ENCODE results near the gene PRKAG2. TPM values are rescaled to one million over a fixed set of nuclear protein-coding genes. Genes with fewer than 3 reads are reported as not detected.

Gene PRKAG2
- polyA plus RNA-seq, 1 of the 3 experiments (the other 2 are of a cell fraction), result 51.6 TPM

GRCh38 chr7:151763420-151763984 lies 113.4 kb downstream of the PRKAG2 start:
- H3K36me3 ChIP-seq (replicated peaks in 1 of 2; ENCODE audit: control insufficient read depth in 1 of 2, insufficient read depth in 2 of 2, low read length in 1 of 2), result no peaks in the 10 kb centered on the region
- peak; percentile 57 for DNase-seq
- no peaks in the 10 kb centered on the region for H4K20me1 ChIP-seq (ENCODE audit: insufficient read depth)
- no peak overlapping the region for H3K4me2 ChIP-seq
- H3K4me1 ChIP-seq (ENCODE audit: control insufficient read depth in 1 of 2, insufficient read depth in 2 of 2, low read depth in 1 of 2, low read length in 1 of 2), result peaks cover 0 to 24% of the 10 kb centered on the region in 2 experiments; a peak in 1 of 4 replicates
- no peaks in the 10 kb centered on the region for H3K79me2 ChIP-seq (ENCODE audit: insufficient read depth)
- TF ChIP-seq REST (IDR thresholded peaks at IDR 0.05; ENCODE audit: low read depth, low read length), result no peak
- TF ChIP-seq TEAD4 (IDR thresholded peaks at IDR 0.05; ENCODE audit: borderline replicate concordance, insufficient read depth), result no peak
- TF ChIP-seq RCOR1 (IDR thresholded peaks at IDR 0.05; ENCODE audit: low read length), result no peak
- no peak for TF ChIP-seq PBX3 (IDR thresholded peaks at IDR 0.05)
- WGBS (ENCODE audit: low lambda C conversion rate), result 78% methylated on average over 13 of the region's 13 CpGs
- no peak overlapping the region for H3K9ac ChIP-seq
- ChIA-PET CTCF (interaction anchor here (0.6 to 22.2 kb wide), 15 partner anchors 9 to 453 kb away, joined by 3 to 333 read pairs (median 4); no protein-coding TSS in a partner anchor), POLR2A (interaction anchor here (0.9 kb wide), 1 partner anchor 19 kb away, joined by 3 read pairs; no protein-coding TSS in a partner anchor)
- no peak overlapping the region for H3K27ac ChIP-seq (ENCODE audit: low read depth in 2 of 2, low read length in 1 of 2)
- H2AFZ ChIP-seq (ENCODE audit: low read depth), result no peak overlapping the region
- H3K4me3 ChIP-seq (ENCODE audit: low read depth in 2 of 2, low read length in 1 of 2), result no peak overlapping the region
- no peaks in the 10 kb centered on the region for H3K9me2 ChIP-seq
- no peaks in the 10 kb centered on the region for H3F3A ChIP-seq (replicated peaks; ENCODE audit: insufficient read depth)
- H3K27me3 ChIP-seq (ENCODE audit: insufficient read depth), result peaks cover 24% of the 10 kb centered on the region
- H3K9me3 ChIP-seq, result no peaks in the 10 kb centered on the region

- H3K27ac ChIP-seq (ENCODE audit: low read depth in 2 of 2, low read length in 1 of 2), result no peak overlapping the region
- no peaks in the 10 kb centered on the region for H3F3A ChIP-seq (replicated peaks; ENCODE audit: insufficient read depth)
- POLR2A ChIA-PET, result no interaction called here
- H2AFZ ChIP-seq (ENCODE audit: low read depth), result no peak overlapping the region
- DNase-seq, result no peak
- CTCF ChIA-PET, result interaction anchor here (0.6 to 22.2 kb wide), 12 partner anchors 8 to 453 kb away, joined by 3 to 333 read pairs (median 6); no protein-coding TSS in a partner anchor
- no peaks in the 10 kb centered on the region for H4K20me1 ChIP-seq (ENCODE audit: insufficient read depth)
- H3K79me2 ChIP-seq (ENCODE audit: insufficient read depth), result no peaks in the 10 kb centered on the region
- peaks cover 0 to 24% of the 10 kb centered on the region in 2 experiments; a peak in 1 of 4 replicates for H3K4me1 ChIP-seq (ENCODE audit: control insufficient read depth in 1 of 2, insufficient read depth in 2 of 2, low read depth in 1 of 2, low read length in 1 of 2)
- H3K9ac ChIP-seq, result no peak overlapping the region
- no peaks in the 10 kb centered on the region for H3K9me2 ChIP-seq
- 85% methylated on average over 17 of the region's 18 CpGs for WGBS (ENCODE audit: low lambda C conversion rate)
- H3K9me3 ChIP-seq, result no peaks in the 10 kb centered on the region
- TF ChIP-seq NRF1 (IDR thresholded peaks at IDR 0.05; ENCODE audit: low read depth, low read length), result no peak
- no peak for TF ChIP-seq NFIC (IDR thresholded peaks at IDR 0.05; ENCODE audit: borderline replicate concordance)
- TF ChIP-seq EZH2phosphoT487 (IDR thresholded peaks at IDR 0.05; ENCODE audit: borderline replicate concordance, low read depth), result no peak
- TF ChIP-seq GATA2 (CRISPR knock-in tag; IDR thresholded peaks at IDR 0.05), result no peak
- TF ChIP-seq CHD2 (IDR thresholded peaks at IDR 0.05; ENCODE audit: low read length, partially characterized antibody), result no peak
- TF ChIP-seq FOXJ3 (CRISPR knock-in tag; IDR thresholded peaks at IDR 0.05), result no peak
- TF ChIP-seq YY1 (IDR thresholded peaks at IDR 0.05; ENCODE audit: low read depth), result no peak
- no peak for TF ChIP-seq PBX3 (IDR thresholded peaks at IDR 0.05)
- no peak for TF ChIP-seq TEAD4 (IDR thresholded peaks at IDR 0.05; ENCODE audit: borderline replicate concordance, insufficient read depth)
- no peak for TF ChIP-seq MXI1 (IDR thresholded peaks at IDR 0.05; ENCODE audit: low read depth, low read length)
- no peak for TF ChIP-seq TAF1 (IDR thresholded peaks at IDR 0.05; ENCODE audit: borderline replicate concordance, low read depth, low read length)
- TF ChIP-seq JUND (IDR thresholded peaks at IDR 0.05), result no peak
- TF ChIP-seq TCF12 (IDR thresholded peaks at IDR 0.05), result no peak
- no peak for TF ChIP-seq EP300 (IDR thresholded peaks at IDR 0.05; ENCODE audit: borderline replicate concordance in 1 of 2, low read depth in 1 of 2, low read length in 1 of 2)
- TF ChIP-seq ELF1 (IDR thresholded peaks at IDR 0.05), result no peak
- no peak for TF ChIP-seq SIN3A (IDR thresholded peaks at IDR 0.05; ENCODE audit: borderline replicate concordance, low read depth, low read length)
- no peak for TF ChIP-seq POLR2AphosphoS5 (IDR thresholded peaks at IDR 0.05; ENCODE audit: low read depth, low read length)
- no peak for TF ChIP-seq GABPA (IDR thresholded peaks at IDR 0.05; ENCODE audit: low read depth)
- no peak for TF ChIP-seq RXRA (IDR thresholded peaks at IDR 0.05; ENCODE audit: borderline replicate concordance, low read depth)
- TF ChIP-seq MAX (IDR thresholded peaks at IDR 0.05; ENCODE audit: low read depth), result no peak
- no peak overlapping the region for H3K4me2 ChIP-seq
- H3K27me3 ChIP-seq (ENCODE audit: insufficient read depth), result peaks cover 17% of the 10 kb centered on the region
- no peak overlapping the region for H3K4me3 ChIP-seq (ENCODE audit: low read depth in 2 of 2, low read length in 1 of 2)
- no peaks in the 10 kb centered on the region for H3K36me3 ChIP-seq (replicated peaks in 1 of 2; ENCODE audit: control insufficient read depth in 1 of 2, insufficient read depth in 2 of 2, low read length in 1 of 2)
These were observed 114.2 kb downstream of the PRKAG2 start for GRCh38 chr7:151762583-151763245.
